ENCODE measurements around the gene CYTH2. TPM values are rescaled to one million over a fixed set of nuclear protein-coding genes. Genes with fewer than 3 reads are reported as not detected.

The CYTH2 gene
- total RNA-seq, 1 donor from 2014 or later, result 36.6 TPM

DNA sequence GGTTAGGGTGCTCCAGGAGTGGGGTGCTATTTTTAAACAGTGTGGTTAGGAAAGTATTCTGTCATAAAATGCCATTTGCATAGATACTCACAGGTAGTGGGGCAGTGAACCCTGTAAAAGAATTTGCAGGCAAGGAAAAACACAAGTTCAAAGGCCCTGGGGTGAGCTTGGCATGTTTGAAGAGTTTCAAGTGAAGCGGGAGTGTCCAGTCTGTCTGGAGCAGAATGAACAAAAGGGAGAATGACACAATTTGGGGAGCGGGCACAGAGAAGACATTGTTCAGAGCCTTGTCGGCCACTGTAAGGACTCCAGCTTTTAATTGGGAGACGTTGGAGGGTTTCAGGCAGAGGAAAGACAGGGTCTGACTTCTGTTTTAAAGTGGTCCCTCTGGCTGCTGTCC, 20.6 kb upstream of the CYTH2 start:
- H3K36me3 ChIP-seq (ENCODE audit: control insufficient read depth, insufficient read depth, low read length), result peaks cover 30% of the 10 kb centered on the region
- FAIRE-seq, result no peak

GRCh38 chr19:48450441-48450840, 18.7 kb upstream of the CYTH2 start:
- TF ChIP-seq CTCF (IDR thresholded peaks at IDR 0.05; ENCODE audit: insufficient read depth, low read length, severe bottlenecking), result no peak
- no peaks in the 10 kb centered on the region for H3K27me3 ChIP-seq (ENCODE audit: control insufficient read depth, insufficient read depth, low read length)
- DNase-seq (ENCODE audit: low read depth) (no peak), FAIRE-seq (no peak)
- no peak overlapping the region for H3K4me3 ChIP-seq (ENCODE audit: low read depth, low read length)
- H3K36me3 ChIP-seq (ENCODE audit: control insufficient read depth, insufficient read depth, low read length), result peaks cover 41% of the 10 kb centered on the region

More for the DNA sequence above, 20.6 kb upstream of the CYTH2 start:
- no peaks in the 10 kb centered on the region for H3K27me3 ChIP-seq (ENCODE audit: control insufficient read depth, insufficient read depth, low read length)
- no peak for DNase-seq (ENCODE audit: low read depth)
- no peak overlapping the region for H3K4me3 ChIP-seq (ENCODE audit: low read depth, low read length)
- TF ChIP-seq CTCF (IDR thresholded peaks at IDR 0.05; ENCODE audit: insufficient read depth, low read length, severe bottlenecking), result no peak

GRCh38 chr19:48450863-48451262, 18.3 kb upstream of the CYTH2 start:
- FAIRE-seq, result no peak
- no peak for TF ChIP-seq CTCF (IDR thresholded peaks at IDR 0.05; ENCODE audit: insufficient read depth, low read length, severe bottlenecking)
- no peak overlapping the region for H3K4me3 ChIP-seq (ENCODE audit: low read depth, low read length)
- H3K36me3 ChIP-seq (ENCODE audit: control insufficient read depth, insufficient read depth, low read length), result peaks cover 45% of the 10 kb centered on the region
- no peaks in the 10 kb centered on the region for H3K27me3 ChIP-seq (ENCODE audit: control insufficient read depth, insufficient read depth, low read length)
- no peak for DNase-seq (ENCODE audit: low read depth)

DNA sequence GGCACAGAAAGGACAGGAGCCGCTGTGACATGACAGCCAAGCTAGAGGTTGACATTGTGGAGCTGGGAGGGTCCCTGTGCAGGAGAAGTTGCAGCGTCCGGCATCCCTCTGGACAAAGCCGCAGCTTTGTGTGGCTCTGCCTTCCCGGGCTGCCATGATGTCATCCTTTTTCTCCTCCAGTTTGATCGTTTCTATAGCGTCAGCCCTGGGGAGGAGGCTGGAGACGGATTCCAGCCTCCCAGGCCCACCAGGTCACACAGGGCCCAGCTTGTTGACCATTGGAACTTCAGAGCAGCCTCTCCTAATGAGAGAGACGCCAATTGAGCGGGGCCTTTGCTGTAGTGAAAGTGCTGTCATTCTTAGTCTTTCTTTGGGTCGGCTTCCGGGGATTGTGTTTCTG, 17.5 kb upstream of the CYTH2 start:
- Histone ChIP-seq H3K4me3 (ENCODE audit: low read depth, low read length) (no peak overlapping the region), H3K27me3 (ENCODE audit: control insufficient read depth, insufficient read depth, low read length) (no peaks in the 10 kb centered on the region), H3K36me3 (ENCODE audit: control insufficient read depth, insufficient read depth, low read length) (peaks cover 50% of the 10 kb centered on the region)
- FAIRE-seq (no peak), DNase-seq (ENCODE audit: low read depth) (no peak)
- TF ChIP-seq CTCF (IDR thresholded peaks at IDR 0.05; ENCODE audit: insufficient read depth, low read length, severe bottlenecking), result no peak

DNA sequence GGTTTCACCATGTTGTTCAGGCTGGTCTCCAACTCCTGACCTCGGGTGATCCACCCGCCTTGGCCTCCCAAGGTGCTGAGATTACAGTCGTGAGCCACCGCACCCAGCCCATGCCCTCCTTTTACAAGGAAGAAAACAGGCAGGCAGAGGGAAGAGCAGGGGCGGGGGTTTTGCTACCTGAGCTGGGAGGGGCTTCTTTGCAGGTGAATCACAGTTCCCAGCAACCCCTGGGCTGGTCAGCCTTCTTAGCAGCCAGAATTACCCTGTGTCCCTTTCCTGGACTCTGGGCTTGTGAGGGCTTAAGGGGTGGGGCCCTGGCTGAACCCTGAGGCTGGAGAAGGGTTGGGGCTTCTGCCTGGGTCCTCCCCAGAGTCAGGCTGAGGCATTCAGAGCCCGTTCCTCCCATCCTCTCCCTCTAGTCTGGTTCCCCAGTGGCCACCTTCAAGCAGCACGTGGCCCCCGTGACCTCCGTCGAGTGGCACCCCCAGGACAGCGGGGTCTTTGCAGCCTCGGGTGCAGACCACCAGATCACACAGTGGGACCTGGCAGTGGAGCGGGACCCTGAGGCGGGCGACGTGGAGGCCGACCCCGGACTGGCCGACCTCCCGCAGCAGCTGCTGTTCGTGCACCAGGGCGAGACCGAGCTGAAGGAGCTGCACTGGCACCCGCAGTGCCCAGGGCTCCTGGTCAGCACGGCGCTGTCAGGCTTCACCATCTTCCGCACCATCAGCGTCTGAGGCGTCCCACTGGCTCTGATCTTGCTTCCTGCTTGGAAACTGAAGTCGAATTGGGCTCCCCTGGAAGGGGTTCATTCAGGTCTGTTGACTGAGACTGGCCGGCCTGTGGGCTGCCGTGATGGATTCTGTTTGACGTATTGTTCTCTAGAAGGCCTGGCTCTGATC, 16.6 kb upstream of the CYTH2 start:
- no peaks in the 10 kb centered on the region for H3K27me3 ChIP-seq (ENCODE audit: control insufficient read depth, insufficient read depth, low read length)
- H3K4me3 ChIP-seq (ENCODE audit: low read depth, low read length), result no peak overlapping the region
- peaks cover 51% of the 10 kb centered on the region for H3K36me3 ChIP-seq (ENCODE audit: control insufficient read depth, insufficient read depth, low read length)
- no peak for TF ChIP-seq CTCF (IDR thresholded peaks at IDR 0.05; ENCODE audit: insufficient read depth, low read length, severe bottlenecking)
- DNase-seq (ENCODE audit: low read depth) (no peak), FAIRE-seq (peak; percentile 13)

Data from bronchial epithelial cell (primary cell).